Choroid plexus epithelial cell (primary cell): ENCODE results near the gene GOLGA6L6.
"Not testable (repeated sequence)": the region's sequence is repeated elsewhere in the genome, so short reads cannot be mapped to it uniquely, and the experiment has no call there.

Experiments used
- DNase-seq: peaks from one replicate; pipeline ENCODE4 v3.0.0-alpha.2; 2010; ENCODE audit warnings: low read depth
- H3K4me3 ChIP-seq: 2 replicates; pipeline ENCODE4 v1.5.1; 2011; ENCODE audit warnings: low read depth, mild to moderate bottlenecking, control low read depth, low read length, moderate library complexity

GOLGA6L6 gene

GRCh38 chr15:20541700-20542099 lies at the start of gene GOLGA6L6:
GOLGA6L6 (minus strand) TSS chr15:20541800; CDS start chr15:20541709, 91 bp downstream.
- not testable (repeated sequence) for DNase-seq, H3K4me3 ChIP-seq

- H3K4me3 ChIP-seq, DNase-seq: not testable (repeated sequence)
Measured at GRCh38 chr15:20590069-20590468, 48.5 kb upstream of the GOLGA6L6 start.

GRCh38 chr15:20586821-20587220 lies 45.2 kb upstream of the GOLGA6L6 start:
- DNase-seq: not testable (repeated sequence)

GRCh38 chr15:20582726-20583115 lies 41.1 kb upstream of the GOLGA6L6 start:
- not testable (repeated sequence) for H3K4me3 ChIP-seq, DNase-seq

More at GRCh38 chr15:20586821-20587220, 45.2 kb upstream of the GOLGA6L6 start:
- H3K4me3 ChIP-seq: not testable (repeated sequence)

GRCh38 chr15:20582109-20582725 lies 40.6 kb upstream of the GOLGA6L6 start:
- DNase-seq, H3K4me3 ChIP-seq: not testable (repeated sequence)

GRCh38 chr15:20581261-20582108 lies 39.9 kb upstream of the GOLGA6L6 start:
- not testable (repeated sequence) for H3K4me3 ChIP-seq, DNase-seq

- not testable (repeated sequence) for H3K4me3 ChIP-seq, DNase-seq
Measured at GRCh38 chr15:20579662-20580061, 38.1 kb upstream of the GOLGA6L6 start.

- not testable (repeated sequence) for DNase-seq, H3K4me3 ChIP-seq
Measured at GRCh38 chr15:20551289-20551688, 9.7 kb upstream of the GOLGA6L6 start.

GRCh38 chr15:20505926-20506658 lies 35.5 kb downstream of the GOLGA6L6 start:
- DNase-seq, H3K4me3 ChIP-seq: not testable (repeated sequence)

GRCh38 chr15:20502839-20503238 lies 38.8 kb downstream of the GOLGA6L6 start:
- not testable (repeated sequence) for DNase-seq, H3K4me3 ChIP-seq

GRCh38 chr15:20501512-20502222 lies 39.9 kb downstream of the GOLGA6L6 start:
- DNase-seq, H3K4me3 ChIP-seq: not testable (repeated sequence)

GRCh38 chr15:20497781-20498180 lies 43.8 kb downstream of the GOLGA6L6 start:
- H3K4me3 ChIP-seq: not testable (repeated sequence)
- DNase-seq: peak; percentile 0

- DNase-seq, H3K4me3 ChIP-seq: not testable (repeated sequence)
Measured at GRCh38 chr15:20493035-20493434, 48.6 kb downstream of the GOLGA6L6 start.

GRCh38 chr15:20492598-20492997 lies 49.0 kb downstream of the GOLGA6L6 start:
- DNase-seq, H3K4me3 ChIP-seq: not testable (repeated sequence)

- not testable (repeated sequence) for H3K4me3 ChIP-seq, DNase-seq
Measured at GRCh38 chr15:20489320-20489719, 52.3 kb downstream of the GOLGA6L6 start.
